Loucy (cell line): ENCODE measurements around the gene CPA4.

Experiments
- CTCF ChIP-seq: fragments of 200-600 bp; sonication (generic); conservative IDR thresholded peaks from 2 replicates; pipeline ENCODE4 v1.5.1; 2014; ENCODE audit warnings: mild to moderate bottlenecking, antibody characterized with exemption, low read length
- EZH2phosphoT487 ChIP-seq: fragments of 200-600 bp; IDR thresholded peaks from 2 replicates; pipeline ENCODE4 v1.6.1; 2018; ENCODE audit warnings: antibody characterized with exemption, mild to moderate bottlenecking, moderate library complexity, borderline replicate concordance

- no peak for TF ChIP-seq CTCF
- TF ChIP-seq EZH2phosphoT487 = no peak
Measured at GRCh38 chr7:130356121-130356875, 63.3 kb downstream of the CPA4 start.
